CD4-positive, alpha-beta T cell treated with Interferon gamma for 1 hour (primary cell): Measurements from ENCODE around the gene FRAS1.
"Not testable (repeated sequence)": the region's sequence is repeated elsewhere in the genome, so short reads cannot be mapped to it uniquely, and the experiment has no call there.

Source experiments
- DNase-seq: peaks from one replicate; pipeline ENCODE4 v3.0.0-alpha.2; 2020

The FRAS1 gene

DNA sequence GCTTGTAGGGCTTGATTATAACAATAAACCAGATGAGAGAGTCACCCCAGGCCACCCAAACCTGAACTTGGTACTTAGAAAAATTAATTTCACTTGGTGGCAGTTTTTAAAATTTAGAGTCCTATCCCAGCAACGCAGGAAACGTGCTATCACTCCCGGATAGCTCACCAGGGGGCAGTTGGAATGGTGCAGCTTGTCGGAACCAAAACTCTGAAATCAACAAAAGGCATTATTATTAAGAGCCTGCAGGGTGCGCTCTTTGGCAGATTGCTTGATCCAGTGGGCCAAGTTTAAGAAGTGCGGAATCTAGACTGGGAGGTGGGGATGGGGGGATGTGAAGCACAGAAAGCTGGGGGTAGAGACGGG, 2.4 kb downstream of the FRAS1 start:
- no peak for DNase-seq

GRCh38 chr4:78059938-78060337, 2.8 kb downstream of the FRAS1 start:
- DNase-seq: no peak

DNA sequence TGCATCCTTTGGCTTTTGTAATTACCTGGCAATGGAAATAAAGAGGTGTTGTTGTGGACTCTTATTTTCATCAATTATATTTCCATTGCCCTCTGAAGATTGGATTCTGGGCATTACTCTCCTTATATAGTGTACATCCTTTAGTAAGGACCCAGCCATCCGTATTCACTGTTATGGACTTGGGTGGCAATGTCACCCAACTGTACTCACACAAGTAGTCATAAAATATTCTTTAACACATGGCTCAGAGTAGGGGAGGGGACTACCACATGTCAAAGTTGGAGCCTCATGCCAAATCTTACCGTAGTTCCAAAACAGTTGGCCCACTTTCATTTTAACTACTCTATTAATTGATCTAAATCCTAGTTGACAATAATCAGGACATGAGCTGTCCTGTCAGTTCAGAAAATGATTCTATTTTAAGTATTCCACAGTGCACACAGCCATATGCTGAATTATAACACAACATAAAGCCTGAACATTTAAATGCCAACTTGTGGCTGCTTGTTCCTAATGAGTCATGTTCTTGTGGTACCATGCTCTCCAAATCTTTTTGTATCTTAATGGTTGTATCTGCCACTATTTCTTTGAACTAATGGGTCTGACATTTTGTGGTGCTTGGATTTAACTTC, 4.9 kb downstream of the FRAS1 start:
- DNase-seq: no peak

DNA sequence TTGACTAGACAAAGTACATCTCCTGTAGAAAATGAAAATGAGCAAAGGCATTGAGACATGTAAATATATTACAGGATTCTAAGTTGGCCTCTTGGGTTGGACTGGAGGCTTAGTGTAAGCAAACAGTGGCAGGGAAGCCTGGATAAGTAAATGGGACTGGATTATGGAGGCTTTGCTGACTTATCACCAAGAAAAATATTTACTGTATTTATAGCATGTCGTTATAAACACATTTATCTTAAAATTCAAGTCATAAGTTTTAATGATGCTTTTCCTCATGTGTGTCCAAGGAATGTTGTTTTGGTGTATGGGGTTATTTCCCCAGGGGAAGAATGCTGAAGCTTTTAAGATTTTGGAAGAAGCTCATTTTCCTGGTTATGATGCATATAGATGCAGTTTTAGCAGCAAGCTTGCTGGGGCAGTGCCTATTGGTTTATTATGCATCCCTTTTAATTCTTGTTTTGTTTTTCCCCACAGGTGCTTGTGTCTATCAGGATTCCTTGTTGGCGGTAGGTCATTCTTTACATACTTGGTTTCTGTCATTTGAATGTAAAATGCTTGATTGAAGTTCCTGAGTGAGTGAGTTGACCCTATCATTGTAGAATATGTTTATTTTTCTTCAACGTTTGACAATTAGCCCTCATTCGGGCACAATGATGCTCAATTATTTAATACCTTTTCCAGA, 8.5 kb downstream of the FRAS1 start:
- no peak for DNase-seq

DNA sequence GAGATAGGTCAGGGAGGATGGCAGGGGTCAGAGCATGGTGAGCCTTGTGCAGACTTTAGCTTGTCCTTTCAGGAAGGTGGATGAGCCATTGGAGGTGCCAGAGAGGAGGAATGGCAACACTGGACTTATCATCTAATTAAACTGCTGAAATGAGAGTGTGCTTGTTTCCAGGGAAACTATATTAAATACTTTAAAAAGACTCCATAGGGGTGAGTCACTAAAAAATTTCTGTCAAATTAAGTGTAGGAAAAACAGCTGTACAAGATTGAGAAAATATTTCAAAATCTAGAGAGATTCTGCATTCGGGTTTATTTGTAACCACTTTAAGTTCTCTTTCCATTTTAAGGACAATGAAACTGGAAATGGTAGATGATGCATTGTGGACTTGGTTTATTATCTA, 11.4 kb downstream of the FRAS1 start:
- DNase-seq: no peak

GRCh38 chr4:78069319-78069718, 12.2 kb downstream of the FRAS1 start:
- no peak for DNase-seq

- DNase-seq: no peak
Observed at GRCh38 chr4:78069859-78070258, 12.7 kb downstream of the FRAS1 start.

GRCh38 chr4:78070731-78071282, 13.7 kb downstream of the FRAS1 start:
- no peak for DNase-seq

- no peak for DNase-seq
Observed at GRCh38 chr4:78074759-78075158, 17.6 kb downstream of the FRAS1 start.

GRCh38 chr4:78075986-78076385, 18.9 kb downstream of the FRAS1 start:
- no peak for DNase-seq

DNA sequence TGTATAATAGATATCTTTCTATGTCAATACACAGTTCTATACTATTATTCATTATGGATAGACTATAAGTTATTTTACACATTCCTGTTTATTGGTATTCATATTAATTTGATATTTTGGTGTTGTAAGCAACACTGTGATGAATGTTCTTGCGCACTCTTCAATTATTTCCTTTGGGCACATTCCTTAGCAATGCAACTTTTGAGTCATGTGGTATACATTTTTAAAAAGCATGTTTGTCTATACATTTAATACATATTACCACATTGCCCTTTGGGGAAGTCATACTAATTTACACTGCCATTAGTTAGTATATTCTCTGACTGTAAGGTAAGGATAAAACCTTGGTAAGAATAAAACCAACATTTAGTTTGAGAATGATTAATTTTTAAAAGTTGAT, 21.0 kb downstream of the FRAS1 start:
- DNase-seq: no peak

GRCh38 chr4:78079726-78080430, 22.8 kb downstream of the FRAS1 start:
- no peak for DNase-seq

DNA sequence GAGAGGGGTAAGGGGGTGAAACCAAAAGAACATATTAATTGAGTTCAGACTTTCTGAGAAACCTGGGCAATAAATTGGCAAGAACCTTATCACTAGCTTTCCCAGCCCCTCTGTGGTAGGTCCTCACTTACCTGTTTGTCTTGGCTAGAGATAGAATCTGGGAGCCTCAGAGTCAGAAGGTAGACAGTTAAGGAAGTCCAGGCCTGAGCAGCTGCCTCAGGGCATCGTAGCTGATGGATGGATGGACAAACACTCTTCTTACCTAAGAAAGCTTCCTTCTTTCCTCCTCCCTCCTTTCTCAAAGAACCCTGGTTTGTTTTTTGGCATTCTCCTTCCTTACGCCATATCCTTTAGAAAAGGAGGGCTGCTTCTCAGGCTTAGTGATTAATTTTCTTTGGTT, 24.4 kb downstream of the FRAS1 start:
- no peak for DNase-seq

DNA sequence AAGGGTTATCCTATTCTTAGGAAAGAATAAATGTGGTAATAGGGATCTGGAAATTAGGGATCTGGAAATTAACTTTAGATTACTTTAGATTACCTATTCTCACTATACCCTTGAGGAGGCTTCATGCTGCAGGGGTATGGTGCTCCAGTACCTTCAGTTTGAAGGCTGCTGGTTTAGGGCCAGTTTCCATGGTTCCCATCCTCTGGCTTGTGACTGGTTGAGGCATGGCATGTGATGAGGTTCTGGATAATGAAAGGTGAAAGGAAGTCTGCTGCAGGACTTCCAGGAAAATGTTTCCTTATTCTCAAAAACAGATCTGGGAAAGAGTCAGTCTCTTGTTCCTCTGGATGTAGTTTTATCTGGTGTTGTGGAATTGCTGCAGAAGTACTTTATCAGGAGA, 25.9 kb downstream of the FRAS1 start:
- no peak for DNase-seq

GRCh38 chr4:78091534-78091933, 34.4 kb downstream of the FRAS1 start:
- no peak for DNase-seq

- DNase-seq: not testable (repeated sequence)
Observed at GRCh38 chr4:78092350-78092749, 35.2 kb downstream of the FRAS1 start.

GRCh38 chr4:78092850-78093249, 35.7 kb downstream of the FRAS1 start:
- DNase-seq: no peak

- no peak for DNase-seq
Observed at GRCh38 chr4:78095081-78095480, 38.0 kb downstream of the FRAS1 start.

GRCh38 chr4:78099058-78099457, 41.9 kb downstream of the FRAS1 start:
- DNase-seq: no peak

DNA sequence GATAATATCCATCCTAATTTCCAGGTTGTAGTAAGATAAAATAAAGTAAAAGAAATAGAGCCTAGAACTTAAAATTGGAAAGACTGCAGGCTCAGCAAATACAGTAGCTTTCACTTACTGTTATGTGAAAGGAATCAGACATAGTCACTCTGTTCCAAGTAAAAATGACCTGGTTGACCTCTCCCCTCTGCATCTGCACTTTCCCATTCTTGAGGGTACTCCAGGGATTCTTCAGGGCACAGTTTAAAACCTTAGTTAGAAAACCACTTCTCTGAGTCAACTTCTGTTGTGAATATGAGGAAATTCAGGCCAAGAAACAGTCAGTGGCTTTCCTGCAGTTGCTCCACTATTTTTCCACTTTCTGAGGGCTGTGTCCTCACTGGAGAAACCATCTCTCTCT, 42.9 kb downstream of the FRAS1 start:
- DNase-seq: no peak

GRCh38 chr4:78119698-78120097, 62.6 kb downstream of the FRAS1 start:
- no peak for DNase-seq

- no peak for DNase-seq
Observed at GRCh38 chr4:78120144-78120880, 63.2 kb downstream of the FRAS1 start.

DNA sequence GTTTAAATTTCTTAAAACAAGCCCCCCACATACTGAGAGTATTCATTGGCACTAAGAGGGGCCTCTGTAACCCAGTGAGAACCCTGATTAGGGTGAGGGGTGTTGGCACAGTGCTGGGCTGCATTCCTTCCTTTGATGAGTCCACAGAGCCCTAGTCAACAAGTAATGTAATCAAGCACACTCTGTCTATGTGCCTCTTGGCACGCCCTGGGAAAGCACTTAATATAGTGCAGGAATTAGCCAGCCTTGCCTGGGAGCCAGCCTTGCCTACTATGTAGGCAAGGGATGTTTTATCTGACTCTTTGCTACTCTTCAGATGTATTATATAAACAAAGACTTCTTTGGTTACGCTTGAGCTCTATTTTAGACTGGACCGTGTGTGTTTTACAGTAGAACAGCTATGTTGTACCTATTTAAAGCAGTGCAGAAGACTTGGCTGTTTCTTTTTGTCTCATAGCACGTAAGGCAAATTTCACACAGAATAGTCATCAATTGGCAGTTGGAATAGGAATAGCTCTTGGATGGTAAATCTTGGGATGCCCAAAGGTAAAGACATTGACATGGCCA, 64.3 kb downstream of the FRAS1 start:
- no peak for DNase-seq
